Measurements from ENCODE around the gene PTTG2. TPM values are rescaled to one million over a fixed set of nuclear protein-coding genes. Genes with fewer than 3 reads are reported as not detected.

The PTTG2 gene
- total and polyA plus RNA-seq, 2 of the 4 experiments (the other 2 are of a cell fraction) = not detected

DNA sequence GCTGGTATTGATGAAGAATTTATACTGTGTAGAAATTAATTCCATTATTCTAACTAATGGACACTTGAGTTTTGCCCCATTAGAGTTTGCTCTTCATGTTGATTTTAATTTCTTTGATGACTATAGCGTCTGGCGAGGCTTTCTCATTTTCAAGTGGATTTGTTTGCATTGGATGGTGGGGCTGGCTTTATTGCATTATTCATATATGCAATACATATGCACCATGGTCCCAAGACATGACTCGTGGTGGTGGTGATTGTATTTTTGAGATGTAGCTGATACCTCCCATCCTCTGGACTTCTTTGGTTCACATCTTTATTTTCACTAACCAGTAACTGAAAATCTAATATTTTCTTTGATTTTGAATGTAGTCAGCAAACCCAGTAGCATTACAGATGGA is 39.8 kb downstream of the PTTG2 start:
- no peak overlapping the region for H2AK5ac ChIP-seq (ENCODE audit: low read depth, low read length)
- H3K9ac ChIP-seq (ENCODE audit: low read depth, low read length) = no peak overlapping the region
- in situ Hi-C loops (cut with MboI; ENCODE audit: low sequenced_read_pairs) = no loop called here
- H3K9me1 ChIP-seq (ENCODE audit: insufficient read depth, low read length) = peaks cover 11% of the 10 kb centered on the region; the same call in 1 of the 2 replicates
- DNase-seq (no peak), ATAC-seq (ENCODE audit: low read depth) (no peak)
- H3K79me1 ChIP-seq (ENCODE audit: low read depth in 1 of 2, low read length in 2 of 2) = peaks cover 21 to 61% of the 10 kb centered on the region in 2 experiments
- TF ChIP-seq CEBPB (IDR thresholded peaks at IDR 0.05; ENCODE audit: low read depth, low read length) (no peak), RAD21 (IDR thresholded peaks at IDR 0.05; ENCODE audit: low read length) (no peak), CHD1 (IDR thresholded peaks at IDR 0.05; ENCODE audit: low read depth, low read length) (no peak), MAFK (IDR thresholded peaks at IDR 0.05; ENCODE audit: low read depth, low read length) (no peak), RFX5 (IDR thresholded peaks at IDR 0.05; ENCODE audit: low read depth, low read length) (no peak), POLR2A (IDR thresholded peaks at IDR 0.05; ENCODE audit: low read depth, low read length) (no peak), SMC3 (IDR thresholded peaks at IDR 0.05; ENCODE audit: low read depth, low read length) (no peak), FOS (IDR thresholded peaks at IDR 0.05; ENCODE audit: low read depth, low read length) (no peak), RCOR1 (IDR thresholded peaks at IDR 0.05; ENCODE audit: insufficient replicate concordance, low read length) (no peak), MAZ (IDR thresholded peaks at IDR 0.05; ENCODE audit: borderline replicate concordance, low read depth, low read length) (no peak), MXI1 (IDR thresholded peaks at IDR 0.05; ENCODE audit: borderline replicate concordance, low read depth, low read length) (no peak), BHLHE40 (IDR thresholded peaks at IDR 0.05; ENCODE audit: low read depth, low read length) (no peak)
- TF ChIP-seq, protein P1, sequence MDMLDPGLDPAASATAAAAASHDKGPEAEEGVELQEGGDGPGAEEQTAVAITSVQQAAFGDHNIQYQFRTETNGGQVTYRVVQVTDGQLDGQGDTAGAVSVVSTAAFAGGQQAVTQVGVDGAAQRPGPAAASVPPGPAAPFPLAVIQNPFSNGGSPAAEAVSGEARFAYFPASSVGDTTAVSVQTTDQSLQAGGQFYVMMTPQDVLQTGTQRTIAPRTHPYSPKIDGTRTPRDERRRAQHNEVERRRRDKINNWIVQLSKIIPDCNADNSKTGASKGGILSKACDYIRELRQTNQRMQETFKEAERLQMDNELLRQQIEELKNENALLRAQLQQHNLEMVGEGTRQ (IDR thresholded peaks at IDR 0.05; ENCODE audit: low read depth, low read length) = no peak
- TF ChIP-seq, protein P2, sequence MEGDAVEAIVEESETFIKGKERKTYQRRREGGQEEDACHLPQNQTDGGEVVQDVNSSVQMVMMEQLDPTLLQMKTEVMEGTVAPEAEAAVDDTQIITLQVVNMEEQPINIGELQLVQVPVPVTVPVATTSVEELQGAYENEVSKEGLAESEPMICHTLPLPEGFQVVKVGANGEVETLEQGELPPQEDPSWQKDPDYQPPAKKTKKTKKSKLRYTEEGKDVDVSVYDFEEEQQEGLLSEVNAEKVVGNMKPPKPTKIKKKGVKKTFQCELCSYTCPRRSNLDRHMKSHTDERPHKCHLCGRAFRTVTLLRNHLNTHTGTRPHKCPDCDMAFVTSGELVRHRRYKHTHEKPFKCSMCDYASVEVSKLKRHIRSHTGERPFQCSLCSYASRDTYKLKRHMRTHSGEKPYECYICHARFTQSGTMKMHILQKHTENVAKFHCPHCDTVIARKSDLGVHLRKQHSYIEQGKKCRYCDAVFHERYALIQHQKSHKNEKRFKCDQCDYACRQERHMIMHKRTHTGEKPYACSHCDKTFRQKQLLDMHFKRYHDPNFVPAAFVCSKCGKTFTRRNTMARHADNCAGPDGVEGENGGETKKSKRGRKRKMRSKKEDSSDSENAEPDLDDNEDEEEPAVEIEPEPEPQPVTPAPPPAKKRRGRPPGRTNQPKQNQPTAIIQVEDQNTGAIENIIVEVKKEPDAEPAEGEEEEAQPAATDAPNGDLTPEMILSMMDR (conservative IDR thresholded peaks at IDR 0.05; ENCODE audit: low read depth, low read length) = no peak
- TF ChIP-seq, protein P3, sequence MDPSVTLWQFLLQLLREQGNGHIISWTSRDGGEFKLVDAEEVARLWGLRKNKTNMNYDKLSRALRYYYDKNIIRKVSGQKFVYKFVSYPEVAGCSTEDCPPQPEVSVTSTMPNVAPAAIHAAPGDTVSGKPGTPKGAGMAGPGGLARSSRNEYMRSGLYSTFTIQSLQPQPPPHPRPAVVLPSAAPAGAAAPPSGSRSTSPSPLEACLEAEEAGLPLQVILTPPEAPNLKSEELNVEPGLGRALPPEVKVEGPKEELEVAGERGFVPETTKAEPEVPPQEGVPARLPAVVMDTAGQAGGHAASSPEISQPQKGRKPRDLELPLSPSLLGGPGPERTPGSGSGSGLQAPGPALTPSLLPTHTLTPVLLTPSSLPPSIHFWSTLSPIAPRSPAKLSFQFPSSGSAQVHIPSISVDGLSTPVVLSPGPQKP (IDR thresholded peaks at IDR 0.05; ENCODE audit: borderline replicate concordance, low read depth, low read length) = no peak
- no peaks in the 10 kb centered on the region for H3K9me3 ChIP-seq (ENCODE audit: control insufficient read depth, insufficient read depth, low read length)
- peaks cover 9% of the 10 kb centered on the region for H3K4me1 ChIP-seq (ENCODE audit: control insufficient read depth, insufficient read depth, low read length)
- H3K4ac ChIP-seq (ENCODE audit: low read depth, low read length) = no peak overlapping the region
- H3K56ac ChIP-seq (ENCODE audit: extremely low read depth, insufficient read depth, low read length) = no peak overlapping the region
- ChIA-PET CTCF (no interaction called here), POLR2A (ENCODE audit: unreplicated experiment) (no interaction called here)
- H4K5ac ChIP-seq (ENCODE audit: low read depth, low read length) = no peak overlapping the region
- no peak overlapping the region for H3K23ac ChIP-seq (ENCODE audit: low read depth, low read length)
- H3K18ac ChIP-seq (ENCODE audit: low read depth, low read length) = no peak overlapping the region
- H3K27ac ChIP-seq (ENCODE audit: insufficient read depth, low read length) = no peak overlapping the region
- no peak overlapping the region for H2AFZ ChIP-seq (replicated peaks; ENCODE audit: low read length, poor library complexity)
- H2BK5ac ChIP-seq (ENCODE audit: low read depth, low read length, poor library complexity, severe bottlenecking) = no peak overlapping the region
- H3K4me3 ChIP-seq (ENCODE audit: insufficient read depth, low read depth, low read length) = no peak overlapping the region
- no peaks in the 10 kb centered on the region for H3K27me3 ChIP-seq (ENCODE audit: control insufficient read depth, insufficient read depth, low read length)
- no TSS peak for BruUV-seq (replicated peaks)
- dilution Hi-C loops (cut with HindIII; ENCODE audit: low sequenced_read_pairs, unreplicated experiment) = no loop called here
- no peak overlapping the region for H3K4me2 ChIP-seq (ENCODE audit: low read depth, low read length)
- intact Hi-C loops (cut with micrococcal nuclease) = no loop called here
- no peak overlapping the region for H4K91ac ChIP-seq (ENCODE audit: insufficient read depth, low read depth, low read length)
- no peak overlapping the region for H2BK20ac ChIP-seq (ENCODE audit: low read depth, low read length)
- no peak overlapping the region for H4K8ac ChIP-seq (ENCODE audit: low read depth in 2 of 2, low read length in 2 of 2)
- no peak overlapping the region for H2BK120ac ChIP-seq (ENCODE audit: low read depth, low read length)
- H2AK9ac ChIP-seq (replicated peaks; ENCODE audit: low read depth, low read length, poor library complexity) = no peak overlapping the region
- H3K36me3 ChIP-seq (ENCODE audit: control insufficient read depth, insufficient read depth, low read length) = no peaks in the 10 kb centered on the region
- no peak overlapping the region for H2BK15ac ChIP-seq (ENCODE audit: low read depth, low read length)
- H4K20me1 ChIP-seq (ENCODE audit: insufficient read depth, low read length) = peaks cover 9% of the 10 kb centered on the region; the same call in 1 of the 2 replicates
- H3K14ac ChIP-seq (replicated peaks; ENCODE audit: low read depth, low read length) = no peak overlapping the region
- WGBS, 2 experiments (ENCODE audit: extremely low coverage in 2 of 2, insufficient read length in 1 of 2) = no CpG with 5 or more reads among the region's 3 CpGs
